HL-60 (cell line): ENCODE data around the gene SLC4A5.

ENCODE experiments used
- DNase-seq, 2 experiments: peaks; one replicate each; pipeline ENCODE4 v3.0.0-alpha.2; 2010 to 2020; ENCODE audit warnings: low read depth in 1 of 2, low spot score in 1 of 2
- H3K27ac ChIP-seq: fragments of 250-450 bp; sonication (Bioruptor Pico); replicated peaks from 2 replicates; pipeline ENCODE4 v1.5.1; 2020; ENCODE audit warnings: mild to moderate bottlenecking, moderate library complexity
- H3K27me3 ChIP-seq: fragments of 250-450 bp; sonication (Bioruptor Pico); 2 replicates; pipeline ENCODE4 v1.5.1; 2021; ENCODE audit warnings: mild to moderate bottlenecking, moderate library complexity; ENCODE audit not compliant: insufficient read depth, poor library complexity, severe bottlenecking
- H3K4me3 ChIP-seq: replicated peaks from 2 replicates; pipeline ENCODE4 v1.5.1; 2011; ENCODE audit warnings: mild to moderate bottlenecking, control low read depth, low read length; ENCODE audit not compliant: insufficient read depth
- CTCF ChIP-seq: IDR thresholded peaks from one replicate; pipeline ENCODE4 v1.5.1; 2011; ENCODE audit warnings: low read length, control low read depth, inconsistent platforms; ENCODE audit not compliant: insufficient read depth
- GABPA ChIP-seq: IDR thresholded peaks from 2 replicates; pipeline ENCODE4 v1.6.1; 2012; ENCODE audit warnings: low read depth
- POLR2AphosphoS5 ChIP-seq: IDR thresholded peaks from 2 replicates; pipeline ENCODE4 v1.6.1; 2012; ENCODE audit warnings: low read depth
- REST ChIP-seq: IDR thresholded peaks from 2 replicates; pipeline ENCODE4 v1.6.1; 2012; ENCODE audit warnings: low read depth; ENCODE audit not compliant: insufficient replicate concordance
- SPI1 ChIP-seq: IDR thresholded peaks from 2 replicates; pipeline ENCODE4 v1.6.1; 2012; ENCODE audit warnings: low read depth, mild to moderate bottlenecking, borderline replicate concordance

SLC4A5 gene

GRCh38 chr2:74291218-74291544, 52.0 kb downstream of the SLC4A5 start:
- Histone ChIP-seq H3K27ac (no peak overlapping the region), H3K27me3 (no peaks in the 10 kb centered on the region), H3K4me3 (no peak overlapping the region)
- DNase-seq = no peak
- no peak for TF ChIP-seq SPI1
- no peak for TF ChIP-seq POLR2AphosphoS5
- TF ChIP-seq GABPA = no peak
- TF ChIP-seq REST = no peak
- no peak for TF ChIP-seq CTCF

- Histone ChIP-seq H3K27me3 (no peaks in the 10 kb centered on the region), H3K4me3 (no peak overlapping the region), H3K27ac (no peak overlapping the region)
- DNase-seq = no peak
- TF ChIP-seq REST = no peak
- TF ChIP-seq SPI1 = peak; percentile 41
Observed at GRCh38 chr2:74290466-74291217, 52.6 kb downstream of the SLC4A5 start.

- Histone ChIP-seq H3K27ac (no peak overlapping the region), H3K4me3 (no peak overlapping the region), H3K27me3 (no peaks in the 10 kb centered on the region)
- no peak for TF ChIP-seq SPI1
- no peak for TF ChIP-seq CTCF
- no peak for TF ChIP-seq GABPA
- no peak for TF ChIP-seq POLR2AphosphoS5
- no peak for TF ChIP-seq REST
- DNase-seq = no peak
Observed at GRCh38 chr2:74290066-74290465, 53.1 kb downstream of the SLC4A5 start.

GRCh38 chr2:74286725-74287124, 56.5 kb downstream of the SLC4A5 start:
- no peak overlapping the region for H3K4me3 ChIP-seq
- no peak overlapping the region for H3K27ac ChIP-seq
- TF ChIP-seq CTCF (no peak), REST (no peak), SPI1 (no peak), GABPA (no peak), POLR2AphosphoS5 (no peak)
- no peak for DNase-seq
- H3K27me3 ChIP-seq = no peaks in the 10 kb centered on the region
